CD4-positive, alpha-beta T cell (primary cell): ENCODE results near the gene FAM3A. TPM values are rescaled to one million over a fixed set of nuclear protein-coding genes. Genes with fewer than 3 reads are reported as not detected.
"Not testable (repeated sequence)": the region's sequence is repeated elsewhere in the genome, so short reads cannot be mapped to it uniquely, and the experiment has no call there.

ENCODE experiments used
- ATAC-seq: fragments of 200-7000 bp; cut with Tn5 transposase; one replicate; pipeline ENCODE4 v1.10.0; 2022; ENCODE audit warnings: mild to moderate bottlenecking; ENCODE audit not compliant: poor library complexity
- CTCF ChIA-PET: fragments of 350-600 bp; sonication (Branson Sonifier 250); formaldehyde crosslinking; loops from one replicate; lab custom pipeline; 2021; ENCODE audit warnings: antibody characterized with exemption, inconsistent platforms; lab: Charles Lee
- POLR2A ChIA-PET: fragments of 350-600 bp; sonication (Branson Sonifier 250); formaldehyde crosslinking; loops from one replicate; lab custom pipeline; 2021; ENCODE audit warnings: antibody characterized with exemption, inconsistent platforms; lab: Charles Lee
- DNase-seq, 14 experiments: peaks; one replicate each; pipeline ENCODE4 v3.0.0-alpha.2; 2013 to 2020; ENCODE audit warnings: mixed read lengths in 2 of 14
- H3K27ac ChIP-seq, 2 donors: one replicate each; pipeline versions ENCODE4 v1.5.1 to v1.7.0; 2013; ENCODE audit warnings: low read length in 2 of 2, low read depth in 1 of 2, mild to moderate bottlenecking in 1 of 2
- H3K27me3 ChIP-seq, 2 experiments: 1 replicate in 1 of 2; 2 replicates in 1 of 2; pipeline versions ENCODE4 v1.6.1 to v1.7.0; 2013; ENCODE audit warnings: low read length in 2 of 2, control low read depth in 1 of 2, mild to moderate bottlenecking in 1 of 2, moderate library complexity in 1 of 2; ENCODE audit not compliant: insufficient read depth in 2 of 2, control insufficient read depth in 1 of 2
- H3K36me3 ChIP-seq: one replicate; pipeline ENCODE4 v1.6.1; 2013; ENCODE audit warnings: low read length, control low read depth; ENCODE audit not compliant: insufficient read depth
- H3K4me1 ChIP-seq: one replicate; pipeline ENCODE4 v1.6.1; 2013; ENCODE audit warnings: low read length, control low read depth; ENCODE audit not compliant: insufficient read depth
- H3K4me3 ChIP-seq: one replicate; pipeline ENCODE4 v1.5.1; 2013; ENCODE audit warnings: mild to moderate bottlenecking, low read length, moderate library complexity
- H3K9me3 ChIP-seq, 2 experiments: 1 replicate in 1 of 2; 2 replicates in 1 of 2; pipeline versions ENCODE4 v1.6.1 to v1.7.0; 2013; ENCODE audit warnings: low read length in 2 of 2, mild to moderate bottlenecking in 2 of 2, control low read depth in 1 of 2, moderate library complexity in 1 of 2; ENCODE audit not compliant: control insufficient read depth in 1 of 2, insufficient read depth in 1 of 2
- H3K27ac Mint-ChIP-seq: one replicate; pipeline ENCODE4 v1.8.0; 2020; ENCODE audit warnings: mixed read lengths
- H3K27me3 Mint-ChIP-seq: one replicate; pipeline ENCODE4 v1.8.0; 2021; ENCODE audit warnings: mixed read lengths
- H3K36me3 Mint-ChIP-seq: one replicate; pipeline ENCODE4 v1.8.0; 2021; ENCODE audit warnings: low read depth, mixed read lengths
- H3K4me1 Mint-ChIP-seq: one replicate; pipeline ENCODE4 v1.8.0; 2021; ENCODE audit warnings: low read depth, mixed read lengths
- H3K4me3 Mint-ChIP-seq: one replicate; pipeline ENCODE4 v1.8.0; 2020; ENCODE audit warnings: mild to moderate bottlenecking, mixed read lengths
- H3K9me3 Mint-ChIP-seq: one replicate; pipeline ENCODE4 v1.8.0; 2020; ENCODE audit warnings: mixed read lengths
- intact Hi-C, 2 experiments: fragments of 100-400 bp; cut with DNase I in 1 of 2; cut with micrococcal nuclease in 1 of 2; formaldehyde crosslinking; loops; one replicate each; pipeline versions ENCODE4 v1.15.1 to v1.9.0; 2023 to 2025; cut with DNase I, micrococcal nuclease
- total RNA-seq, 174 experiments: library from RNA in 2 of 174; stranded (reverse) in 2 of 174; gene quantifications; one replicate each; pipeline ENCODE4 v1.2.3 and lab custom pipeline; 2021 to 2026
- TF ChIP-seq, protein P1 (sequence below): fragments of 200-600 bp; IDR thresholded peaks from one replicate; pipeline ENCODE4 v1.8.0; 2022; ENCODE audit warnings: antibody characterized with exemption, mild to moderate bottlenecking

Gene FAM3A
- total RNA-seq, 2 experiments from 2014 or later: 36.1 to 38.2 TPM

DNA sequence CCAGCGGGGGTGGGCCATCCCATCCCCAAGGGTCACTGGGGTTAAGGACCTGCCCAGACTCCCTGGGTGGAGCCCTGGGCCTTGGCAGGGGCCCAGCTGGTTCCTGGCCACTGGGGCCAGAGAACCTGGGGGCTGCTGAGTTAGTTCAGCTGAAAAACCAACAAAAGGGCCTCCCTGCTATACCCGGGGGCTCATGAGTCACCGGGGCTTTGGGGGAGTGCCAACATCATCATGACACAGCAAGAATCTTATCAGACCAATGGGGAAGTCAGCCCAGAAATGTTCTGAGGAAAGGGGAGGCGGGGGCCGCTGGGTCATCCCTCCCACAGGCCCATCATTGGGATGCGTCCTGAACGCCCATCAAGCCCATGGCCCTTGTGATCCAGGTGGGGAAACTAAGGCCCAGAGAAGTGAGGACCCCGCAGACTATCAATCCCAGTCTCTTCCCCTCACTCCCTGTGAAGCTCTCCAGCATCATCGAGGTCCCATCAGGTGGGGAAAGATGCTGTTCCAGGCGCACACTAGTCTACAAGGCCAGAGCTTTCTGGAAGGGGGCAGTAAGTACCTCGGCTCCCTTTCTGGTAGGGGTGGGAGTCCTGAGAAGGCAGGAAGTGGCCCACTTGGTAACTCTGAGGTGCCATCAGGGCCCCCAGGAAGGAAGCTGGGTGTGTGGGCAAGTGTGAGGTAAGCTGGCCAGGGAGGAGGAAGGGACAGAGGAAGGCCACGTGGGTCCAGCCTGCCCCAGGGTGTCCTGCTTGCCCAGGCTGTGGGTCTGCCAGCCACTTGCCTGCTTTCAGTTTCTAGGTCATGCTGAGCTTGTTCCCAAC is 26.1 kb upstream of the FAM3A start:
- no peaks in the 10 kb centered on the region for H3K9me3 Mint-ChIP-seq
- CTCF ChIA-PET: no interaction called here
- H3K4me3 Mint-ChIP-seq: no peak overlapping the region
- intact Hi-C loops: no loop called here
- ATAC-seq (no peak), DNase-seq (peak in 4 of 14 experiments; percentile 36 to 55 (median 48))
- Histone ChIP-seq H3K9me3 (no peaks in the 10 kb centered on the region), H3K27me3 (no peaks in the 10 kb centered on the region), H3K4me3 (no peak overlapping the region), H3K4me1 (peaks cover 45% of the 10 kb centered on the region), H3K27ac (peak overlapping the region; percentile 34 to 38), H3K36me3 (peaks cover 14% of the 10 kb centered on the region)
- H3K4me1 Mint-ChIP-seq: peaks cover 28% of the 10 kb centered on the region
- TF ChIP-seq, protein P1, sequence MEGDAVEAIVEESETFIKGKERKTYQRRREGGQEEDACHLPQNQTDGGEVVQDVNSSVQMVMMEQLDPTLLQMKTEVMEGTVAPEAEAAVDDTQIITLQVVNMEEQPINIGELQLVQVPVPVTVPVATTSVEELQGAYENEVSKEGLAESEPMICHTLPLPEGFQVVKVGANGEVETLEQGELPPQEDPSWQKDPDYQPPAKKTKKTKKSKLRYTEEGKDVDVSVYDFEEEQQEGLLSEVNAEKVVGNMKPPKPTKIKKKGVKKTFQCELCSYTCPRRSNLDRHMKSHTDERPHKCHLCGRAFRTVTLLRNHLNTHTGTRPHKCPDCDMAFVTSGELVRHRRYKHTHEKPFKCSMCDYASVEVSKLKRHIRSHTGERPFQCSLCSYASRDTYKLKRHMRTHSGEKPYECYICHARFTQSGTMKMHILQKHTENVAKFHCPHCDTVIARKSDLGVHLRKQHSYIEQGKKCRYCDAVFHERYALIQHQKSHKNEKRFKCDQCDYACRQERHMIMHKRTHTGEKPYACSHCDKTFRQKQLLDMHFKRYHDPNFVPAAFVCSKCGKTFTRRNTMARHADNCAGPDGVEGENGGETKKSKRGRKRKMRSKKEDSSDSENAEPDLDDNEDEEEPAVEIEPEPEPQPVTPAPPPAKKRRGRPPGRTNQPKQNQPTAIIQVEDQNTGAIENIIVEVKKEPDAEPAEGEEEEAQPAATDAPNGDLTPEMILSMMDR: no peak
- POLR2A ChIA-PET: interaction anchor here (1.0 kb wide), 1 partner anchor 143 kb away, joined by 3 read pairs; the partner anchor contains the start of gene RPL10
- H3K27me3 Mint-ChIP-seq: no peaks in the 10 kb centered on the region
- peaks cover 9% of the 10 kb centered on the region for H3K36me3 Mint-ChIP-seq
- H3K27ac Mint-ChIP-seq: peak overlapping the region; percentile 74

DNA sequence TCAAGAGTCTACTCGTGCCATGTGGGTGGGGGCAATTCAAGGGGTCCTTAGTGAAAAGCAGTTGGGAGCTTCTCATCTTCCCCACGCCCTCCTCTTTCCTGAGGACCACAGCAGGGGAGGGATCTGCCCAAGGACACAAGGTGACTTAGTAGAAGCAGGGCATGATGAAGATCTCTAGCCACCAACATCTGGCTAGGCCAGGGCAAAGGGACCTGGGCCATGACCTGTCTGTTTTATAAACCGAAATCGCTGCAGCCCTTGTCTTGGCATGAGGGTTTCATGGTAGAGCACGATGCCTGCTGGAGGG is 25.5 kb upstream of the FAM3A start:
- Mint-ChIP-seq H3K27ac (no peak overlapping the region), H3K4me1 (peaks cover 28% of the 10 kb centered on the region), H3K9me3 (no peaks in the 10 kb centered on the region), H3K27me3 (no peaks in the 10 kb centered on the region), H3K4me3 (no peak overlapping the region), H3K36me3 (peaks cover 8% of the 10 kb centered on the region)
- POLR2A ChIA-PET: no interaction called here
- H3K36me3 ChIP-seq: peaks cover 14% of the 10 kb centered on the region
- ATAC-seq (no peak), DNase-seq (no peak)
- TF ChIP-seq, protein P1: no peak
- H3K4me1 ChIP-seq: peaks cover 45% of the 10 kb centered on the region
- CTCF ChIA-PET: interaction anchor here (0.5 kb wide), 1 partner anchor 66 kb away, joined by 4 read pairs; no protein-coding TSS in a partner anchor
- no peaks in the 10 kb centered on the region for H3K27me3 ChIP-seq
- no peak overlapping the region for H3K4me3 ChIP-seq
- H3K9me3 ChIP-seq: no peaks in the 10 kb centered on the region
- intact Hi-C loops: no loop called here
- peak overlapping the region in 1 of 2 donors; percentile 38 for H3K27ac ChIP-seq

DNA sequence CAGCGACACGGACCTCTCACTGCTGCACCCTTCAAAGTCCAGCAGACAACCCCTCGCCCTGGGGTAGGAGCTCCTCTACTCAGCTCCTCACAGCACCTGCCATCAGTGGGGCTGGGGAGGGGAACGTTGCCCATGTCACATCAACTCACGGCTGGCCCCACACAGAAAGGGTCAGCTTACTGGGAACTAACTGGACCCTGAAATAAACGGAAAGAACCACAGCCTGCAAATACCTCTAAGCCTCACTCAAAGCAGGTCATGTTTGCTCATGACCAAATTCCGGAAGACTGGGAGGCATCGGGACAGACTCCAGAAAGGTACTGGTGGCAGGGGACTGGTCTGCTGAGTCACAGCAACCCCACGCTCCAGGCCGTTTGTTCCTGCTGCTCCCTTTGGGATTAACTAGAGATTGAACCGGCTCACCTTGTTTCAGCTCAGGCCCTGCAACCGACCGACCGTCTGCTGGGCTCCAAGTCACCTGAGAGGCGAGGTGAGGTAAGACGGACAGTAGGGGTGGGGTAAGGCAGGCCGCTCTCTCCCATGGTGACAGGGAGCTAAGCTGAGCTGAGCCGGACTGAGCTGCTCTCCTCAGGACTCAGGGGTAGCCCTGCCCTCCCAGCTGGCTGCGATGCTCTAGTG is 25.0 kb upstream of the FAM3A start:
- intact Hi-C loops: no loop called here
- H3K27me3 ChIP-seq: no peaks in the 10 kb centered on the region
- H3K4me1 ChIP-seq: peaks cover 40% of the 10 kb centered on the region
- peaks cover 23% of the 10 kb centered on the region for H3K4me1 Mint-ChIP-seq
- no peaks in the 10 kb centered on the region for H3K9me3 ChIP-seq
- no peak overlapping the region for H3K4me3 ChIP-seq
- peaks cover 8% of the 10 kb centered on the region for H3K36me3 Mint-ChIP-seq
- ATAC-seq (no peak), DNase-seq (no peak)
- no peak overlapping the region for H3K27ac Mint-ChIP-seq
- no peak overlapping the region for H3K4me3 Mint-ChIP-seq
- peaks cover 14% of the 10 kb centered on the region for H3K36me3 ChIP-seq
- no peaks in the 10 kb centered on the region for H3K9me3 Mint-ChIP-seq
- H3K27ac ChIP-seq: no peak overlapping the region
- TF ChIP-seq, protein P1: no peak
- CTCF ChIA-PET: interaction anchor here (0.5 kb wide), 1 partner anchor 65 kb away, joined by 4 read pairs; no protein-coding TSS in a partner anchor
- POLR2A ChIA-PET: no interaction called here
- H3K27me3 Mint-ChIP-seq: no peaks in the 10 kb centered on the region

DNA sequence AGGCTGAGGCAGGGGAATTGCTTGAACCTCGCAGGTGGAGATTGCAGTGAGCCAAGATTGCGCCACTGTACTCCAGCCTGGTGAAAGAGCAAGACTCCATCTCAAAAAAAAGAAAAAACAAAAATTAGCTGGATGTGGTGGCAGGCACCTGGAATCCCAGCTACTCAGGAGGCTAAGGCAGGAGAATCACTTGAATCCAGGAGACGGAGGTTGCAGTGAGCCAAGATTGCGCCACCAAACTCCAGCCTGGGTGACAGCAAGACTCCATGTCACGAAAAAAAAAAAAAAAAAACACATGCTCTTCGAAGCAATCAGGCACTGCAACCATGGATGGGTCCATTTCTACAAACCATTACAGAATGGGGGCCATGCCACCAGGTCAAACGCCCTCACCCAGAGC is 24.3 kb upstream of the FAM3A start:
- Histone ChIP-seq H3K4me1 (peaks cover 34% of the 10 kb centered on the region), H3K36me3 (peaks cover 20% of the 10 kb centered on the region)
- ATAC-seq, H3K27ac Mint-ChIP-seq, H3K36me3 Mint-ChIP-seq, POLR2A ChIA-PET, H3K27ac ChIP-seq, H3K27me3 ChIP-seq, CTCF ChIA-PET, H3K4me3 Mint-ChIP-seq, DNase-seq, H3K27me3 Mint-ChIP-seq, H3K9me3 Mint-ChIP-seq, H3K9me3 ChIP-seq, intact Hi-C loops, H3K4me3 ChIP-seq: not testable (repeated sequence)
- peaks cover 21% of the 10 kb centered on the region for H3K4me1 Mint-ChIP-seq
